ENCODE data around the gene CDH2. TPM values are rescaled to one million over a fixed set of nuclear protein-coding genes. Genes with fewer than 3 reads are reported as not detected.

Gene CDH2
- total RNA-seq, 2 donors from 2014 or later = 0.41 to 125 TPM

- intact Hi-C loops (cut with DNase I) = no loop called here
- H3K9me3 ChIP-seq = no peaks in the 10 kb centered on the region
- 71% methylated on average over 4 of the region's 4 CpGs for WGBS
- no peaks in the 10 kb centered on the region for H3K27me3 ChIP-seq (replicated peaks; ENCODE audit: insufficient read depth)
- DNase-seq (ENCODE audit: low spot score) = no peak
- no peak overlapping the region for H3K27ac ChIP-seq
- H3K4me3 ChIP-seq = no peak overlapping the region
- no peaks in the 10 kb centered on the region for H3K36me3 ChIP-seq
- no peaks in the 10 kb centered on the region for H3K4me1 ChIP-seq (replicated peaks)
- no peak for TF ChIP-seq POLR2AphosphoS5 (IDR thresholded peaks at IDR 0.05)
- no peak for TF ChIP-seq POLR2A (IDR thresholded peaks at IDR 0.05)
- no peak for TF ChIP-seq CTCF (IDR thresholded peaks at IDR 0.05)
Measured at GRCh38 chr18:28065031-28065792, 111.7 kb downstream of the CDH2 start.

- H3K9me3 ChIP-seq = no peaks in the 10 kb centered on the region
- WGBS = 47% methylated on average over 2 of the region's 2 CpGs
- H3K36me3 ChIP-seq = no peaks in the 10 kb centered on the region
- H3K27me3 ChIP-seq (replicated peaks; ENCODE audit: insufficient read depth) = no peaks in the 10 kb centered on the region
- no peak overlapping the region for H3K4me3 ChIP-seq
- H3K27ac ChIP-seq = no peak overlapping the region
- DNase-seq (ENCODE audit: low spot score) = no peak
- no peak for TF ChIP-seq POLR2A (IDR thresholded peaks at IDR 0.05)
- no peak for TF ChIP-seq POLR2AphosphoS5 (IDR thresholded peaks at IDR 0.05)
- no peak for TF ChIP-seq CTCF (IDR thresholded peaks at IDR 0.05)
- H3K4me1 ChIP-seq (replicated peaks) = no peaks in the 10 kb centered on the region
- intact Hi-C loops (cut with DNase I) = no loop called here
Measured at GRCh38 chr18:28063926-28064325, 113.0 kb downstream of the CDH2 start.

GRCh38 chr18:28063271-28063761, 113.6 kb downstream of the CDH2 start:
- 31% methylated on average over 2 of the region's 2 CpGs for WGBS
- no peaks in the 10 kb centered on the region for H3K36me3 ChIP-seq
- no peaks in the 10 kb centered on the region for H3K27me3 ChIP-seq (replicated peaks; ENCODE audit: insufficient read depth)
- TF ChIP-seq POLR2AphosphoS5 (IDR thresholded peaks at IDR 0.05) (no peak), CTCF (IDR thresholded peaks at IDR 0.05) (no peak), POLR2A (IDR thresholded peaks at IDR 0.05) (no peak)
- no peak overlapping the region for H3K4me3 ChIP-seq
- H3K4me1 ChIP-seq (replicated peaks) = no peaks in the 10 kb centered on the region
- intact Hi-C loops (cut with DNase I) = no loop called here
- H3K9me3 ChIP-seq = no peaks in the 10 kb centered on the region
- no peak for DNase-seq (ENCODE audit: low spot score)
- H3K27ac ChIP-seq = no peak overlapping the region

GRCh38 chr18:28062443-28062842, 114.5 kb downstream of the CDH2 start:
- H3K27ac ChIP-seq = no peak overlapping the region
- intact Hi-C loops (cut with DNase I) = no loop called here
- 95% methylated on average over 4 of the region's 4 CpGs for WGBS
- TF ChIP-seq POLR2A (IDR thresholded peaks at IDR 0.05) = no peak
- no peaks in the 10 kb centered on the region for H3K4me1 ChIP-seq (replicated peaks)
- H3K36me3 ChIP-seq = no peaks in the 10 kb centered on the region
- no peak for DNase-seq (ENCODE audit: low spot score)
- H3K27me3 ChIP-seq (replicated peaks; ENCODE audit: insufficient read depth) = no peaks in the 10 kb centered on the region
- H3K9me3 ChIP-seq = no peaks in the 10 kb centered on the region
- no peak overlapping the region for H3K4me3 ChIP-seq

GRCh38 chr18:28059861-28060260, 117.1 kb downstream of the CDH2 start:
- 89% methylated on average over 3 of the region's 3 CpGs for WGBS
- Histone ChIP-seq H3K27me3 (replicated peaks; ENCODE audit: insufficient read depth) (no peaks in the 10 kb centered on the region), H3K4me3 (no peak overlapping the region), H3K4me1 (replicated peaks) (no peaks in the 10 kb centered on the region), H3K27ac (no peak overlapping the region), H3K36me3 (no peaks in the 10 kb centered on the region), H3K9me3 (no peaks in the 10 kb centered on the region)
- TF ChIP-seq POLR2A (IDR thresholded peaks at IDR 0.05) (no peak), POLR2AphosphoS5 (IDR thresholded peaks at IDR 0.05) (no peak), CTCF (IDR thresholded peaks at IDR 0.05) (no peak)
- intact Hi-C loops (cut with DNase I) = no loop called here
- no peak for DNase-seq (ENCODE audit: low spot score)

All from prostate gland (tissue), 2 donors.